Measurements from ENCODE around the gene KCNH1.

KCNH1 gene

DNA sequence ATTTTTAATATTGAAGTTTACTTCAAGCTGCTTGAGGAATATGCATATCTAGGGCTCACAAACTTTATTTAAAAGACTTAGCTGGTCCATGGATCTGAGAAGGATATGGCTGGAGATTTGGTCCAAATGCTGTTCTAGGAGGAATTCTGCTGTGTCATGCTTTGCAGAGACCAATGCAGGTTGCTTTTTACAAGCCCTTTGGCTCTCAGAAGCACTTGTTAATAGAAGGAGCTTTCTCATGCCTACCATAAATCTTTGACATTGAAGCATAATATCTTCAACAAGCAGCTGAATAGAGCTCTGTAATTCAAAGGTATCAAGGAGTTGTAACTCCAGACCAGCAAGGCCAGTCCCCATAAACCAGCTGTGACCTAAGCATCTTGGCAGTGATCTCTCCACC is 506.2 kb downstream of the KCNH1 start:
- no peak for DNase-seq
